Ishikawa (cell line): Measurements from ENCODE around the gene HDAC8.

Experiments
- CEBPB ChIP-seq: IDR thresholded peaks from 2 replicates; pipeline ENCODE4 v1.6.1; 2012
- CREB1 ChIP-seq: IDR thresholded peaks from 2 replicates; pipeline ENCODE4 v1.6.1; 2012; ENCODE audit warnings: low read depth
- EGR1 ChIP-seq: IDR thresholded peaks from 2 replicates; pipeline ENCODE4 v1.6.1; 2012
- EP300 ChIP-seq: IDR thresholded peaks from 2 replicates; pipeline ENCODE4 v1.6.1; 2012; ENCODE audit warnings: borderline replicate concordance
- FOXM1 ChIP-seq: IDR thresholded peaks from 2 replicates; pipeline ENCODE4 v1.6.1; 2012; ENCODE audit warnings: low read depth, borderline replicate concordance
- NFIC ChIP-seq: IDR thresholded peaks from 2 replicates; pipeline ENCODE4 v1.6.1; 2012
- RAD21 ChIP-seq: IDR thresholded peaks from 2 replicates; pipeline ENCODE4 v1.6.1; 2012; ENCODE audit warnings: low read depth
- TAF1 ChIP-seq: IDR thresholded peaks from 2 replicates; pipeline ENCODE4 v1.6.1; 2012; ENCODE audit warnings: low read depth, mild to moderate bottlenecking
- TCF12 ChIP-seq: IDR thresholded peaks from 2 replicates; pipeline ENCODE4 v1.6.1; 2012; ENCODE audit warnings: low read depth
- TEAD4 ChIP-seq: IDR thresholded peaks from 2 replicates; pipeline ENCODE4 v1.6.1; 2012
- YY1 ChIP-seq: IDR thresholded peaks from 2 replicates; pipeline ENCODE4 v1.6.1; 2012; ENCODE audit warnings: low read depth
- ZBTB7A ChIP-seq: IDR thresholded peaks from 2 replicates; pipeline ENCODE4 v1.6.1; 2012; ENCODE audit warnings: low read depth
- TF ChIP-seq, protein P1 (sequence below): IDR thresholded peaks from 2 replicates; pipeline ENCODE4 v1.6.1; 2012
- TF ChIP-seq, protein P2 (sequence below): IDR thresholded peaks from 2 replicates; pipeline ENCODE4 v1.6.1; 2012; ENCODE audit warnings: low read depth, mild to moderate bottlenecking
- TF ChIP-seq, protein P3 (sequence below): IDR thresholded peaks from 2 replicates; pipeline ENCODE4 v1.6.1; 2012

The HDAC8 gene

DNA sequence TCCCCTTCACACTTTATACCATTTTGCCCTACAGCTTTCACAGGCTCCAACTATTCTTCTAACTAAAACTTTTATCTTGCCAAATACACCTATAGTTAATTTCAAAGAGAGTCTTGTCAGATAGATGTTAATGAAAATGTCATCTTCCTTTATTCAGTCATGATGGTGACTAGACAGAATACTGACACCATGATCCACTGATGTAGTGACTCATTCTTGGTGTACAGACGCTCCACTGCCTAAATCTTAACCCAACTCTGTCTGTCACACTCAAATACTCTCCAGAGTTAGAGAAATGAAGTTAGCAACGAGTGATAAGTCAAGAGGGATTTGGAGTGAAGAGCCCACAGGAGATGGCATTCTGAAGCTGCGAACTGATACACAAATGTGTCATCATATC, 32.1 kb upstream of the HDAC8 start:
- TF ChIP-seq CREB1 (no peak), YY1 (no peak), TCF12 (no peak), EGR1 (no peak), TAF1 (no peak), FOXM1 (no peak), EP300 (no peak)
- TF ChIP-seq, protein P1, sequence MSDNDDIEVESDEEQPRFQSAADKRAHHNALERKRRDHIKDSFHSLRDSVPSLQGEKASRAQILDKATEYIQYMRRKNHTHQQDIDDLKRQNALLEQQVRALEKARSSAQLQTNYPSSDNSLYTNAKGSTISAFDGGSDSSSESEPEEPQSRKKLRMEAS: no peak

DNA sequence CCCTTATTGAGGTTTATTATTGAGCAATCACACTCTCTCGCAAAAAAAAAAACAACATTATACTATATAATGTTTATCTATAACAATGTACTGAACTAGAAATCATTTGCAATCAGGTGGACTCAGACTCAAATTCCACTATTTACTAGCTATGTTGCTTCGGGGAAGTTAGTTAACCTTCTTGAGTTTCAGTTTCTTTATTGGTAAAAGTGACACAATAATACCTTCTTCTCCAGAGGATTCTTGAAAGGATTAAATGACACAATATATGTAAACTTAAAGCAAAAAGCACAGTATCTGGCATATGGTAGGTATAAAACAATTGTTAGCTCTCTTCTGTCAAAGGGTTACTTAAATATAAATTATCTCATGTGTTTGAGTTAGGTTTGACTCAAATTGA, 31.5 kb upstream of the HDAC8 start:
- no peak for TF ChIP-seq TEAD4
- TF ChIP-seq, protein P2, sequence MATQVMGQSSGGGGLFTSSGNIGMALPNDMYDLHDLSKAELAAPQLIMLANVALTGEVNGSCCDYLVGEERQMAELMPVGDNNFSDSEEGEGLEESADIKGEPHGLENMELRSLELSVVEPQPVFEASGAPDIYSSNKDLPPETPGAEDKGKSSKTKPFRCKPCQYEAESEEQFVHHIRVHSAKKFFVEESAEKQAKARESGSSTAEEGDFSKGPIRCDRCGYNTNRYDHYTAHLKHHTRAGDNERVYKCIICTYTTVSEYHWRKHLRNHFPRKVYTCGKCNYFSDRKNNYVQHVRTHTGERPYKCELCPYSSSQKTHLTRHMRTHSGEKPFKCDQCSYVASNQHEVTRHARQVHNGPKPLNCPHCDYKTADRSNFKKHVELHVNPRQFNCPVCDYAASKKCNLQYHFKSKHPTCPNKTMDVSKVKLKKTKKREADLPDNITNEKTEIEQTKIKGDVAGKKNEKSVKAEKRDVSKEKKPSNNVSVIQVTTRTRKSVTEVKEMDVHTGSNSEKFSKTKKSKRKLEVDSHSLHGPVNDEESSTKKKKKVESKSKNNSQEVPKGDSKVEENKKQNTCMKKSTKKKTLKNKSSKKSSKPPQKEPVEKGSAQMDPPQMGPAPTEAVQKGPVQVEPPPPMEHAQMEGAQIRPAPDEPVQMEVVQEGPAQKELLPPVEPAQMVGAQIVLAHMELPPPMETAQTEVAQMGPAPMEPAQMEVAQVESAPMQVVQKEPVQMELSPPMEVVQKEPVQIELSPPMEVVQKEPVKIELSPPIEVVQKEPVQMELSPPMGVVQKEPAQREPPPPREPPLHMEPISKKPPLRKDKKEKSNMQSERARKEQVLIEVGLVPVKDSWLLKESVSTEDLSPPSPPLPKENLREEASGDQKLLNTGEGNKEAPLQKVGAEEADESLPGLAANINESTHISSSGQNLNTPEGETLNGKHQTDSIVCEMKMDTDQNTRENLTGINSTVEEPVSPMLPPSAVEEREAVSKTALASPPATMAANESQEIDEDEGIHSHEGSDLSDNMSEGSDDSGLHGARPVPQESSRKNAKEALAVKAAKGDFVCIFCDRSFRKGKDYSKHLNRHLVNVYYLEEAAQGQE: no peak
- TF ChIP-seq NFIC: no peak
- no peak for TF ChIP-seq YY1
- no peak for TF ChIP-seq TAF1

- no peak for TF ChIP-seq TEAD4
- no peak for TF ChIP-seq EP300
- no peak for TF ChIP-seq NFIC
- TF ChIP-seq EGR1: no peak
- no peak for TF ChIP-seq CREB1
- TF ChIP-seq, protein P2: no peak
Measured at GRCh38 chrX:72584163-72584562, 11.5 kb upstream of the HDAC8 start.

- TF ChIP-seq TEAD4: no peak
- TF ChIP-seq, protein P2: no peak
- TF ChIP-seq, protein P3, sequence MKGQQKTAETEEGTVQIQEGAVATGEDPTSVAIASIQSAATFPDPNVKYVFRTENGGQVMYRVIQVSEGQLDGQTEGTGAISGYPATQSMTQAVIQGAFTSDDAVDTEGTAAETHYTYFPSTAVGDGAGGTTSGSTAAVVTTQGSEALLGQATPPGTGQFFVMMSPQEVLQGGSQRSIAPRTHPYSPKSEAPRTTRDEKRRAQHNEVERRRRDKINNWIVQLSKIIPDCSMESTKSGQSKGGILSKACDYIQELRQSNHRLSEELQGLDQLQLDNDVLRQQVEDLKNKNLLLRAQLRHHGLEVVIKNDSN: no peak
- no peak for TF ChIP-seq TAF1
- TF ChIP-seq, protein P1: no peak
- no peak for TF ChIP-seq FOXM1
- TF ChIP-seq CREB1: no peak
- TF ChIP-seq ZBTB7A: no peak
- no peak for TF ChIP-seq RAD21
- no peak for TF ChIP-seq NFIC
- TF ChIP-seq CEBPB: no peak
- no peak for TF ChIP-seq YY1
- no peak for TF ChIP-seq TCF12
- no peak for TF ChIP-seq EP300
- no peak for TF ChIP-seq EGR1
Measured at GRCh38 chrX:72576141-72576894, 3.7 kb upstream of the HDAC8 start.

- TF ChIP-seq, protein P3: no peak
- TF ChIP-seq TEAD4: no peak
- TF ChIP-seq EP300: no peak
- TF ChIP-seq NFIC: no peak
- no peak for TF ChIP-seq RAD21
Measured at GRCh38 chrX:72573158-72573511, 492 bp upstream of the HDAC8 start.
